Measurements from ENCODE around the gene MYBL2. TPM values are rescaled to one million over a fixed set of nuclear protein-coding genes. Genes with fewer than 3 reads are reported as not detected.

Gene MYBL2
- polyA plus RNA-seq, 1 of the 3 experiments (the other 2 are of a cell fraction): 9.7 TPM

DNA sequence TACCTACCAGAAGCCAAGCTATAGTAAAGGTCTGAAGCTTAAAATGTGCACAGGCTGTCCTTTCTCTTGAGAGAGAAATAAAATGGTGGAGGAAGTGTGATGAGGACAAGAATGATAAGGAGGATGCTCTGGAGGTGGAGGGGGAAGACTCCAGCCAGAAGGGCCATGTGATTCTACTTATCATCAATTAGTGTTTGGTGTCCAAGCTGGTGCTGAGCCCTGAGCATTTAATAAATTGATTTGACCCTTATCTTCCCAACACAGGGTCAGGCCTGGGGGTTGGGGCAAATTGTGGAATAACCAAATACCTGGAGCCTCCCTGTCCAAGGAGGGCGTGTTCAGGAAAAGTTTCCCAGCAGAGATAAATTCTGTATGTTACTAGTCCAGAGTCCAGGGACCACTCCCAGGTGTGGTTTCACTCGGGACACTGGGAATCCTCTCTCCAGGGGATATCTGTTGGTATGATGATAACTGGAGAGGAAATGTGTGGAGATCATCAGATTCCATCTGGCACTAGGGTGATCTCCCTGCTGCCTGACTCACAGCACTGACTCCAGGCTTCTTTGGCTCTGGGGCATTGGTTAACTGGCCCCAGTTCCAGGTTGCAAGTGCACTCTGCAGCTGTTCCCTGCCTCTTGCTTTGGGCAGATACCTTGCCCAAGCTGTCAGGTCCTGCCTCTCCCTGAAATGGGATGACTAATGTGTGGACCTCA lies 3.8 kb upstream of the MYBL2 start:
- H3K79me2 ChIP-seq (ENCODE audit: insufficient read depth): peaks cover 9% of the 10 kb centered on the region; the same call in 1 of the 2 replicates
- H3K27me3 ChIP-seq (ENCODE audit: insufficient read depth): no peaks in the 10 kb centered on the region
- H3K36me3 ChIP-seq (replicated peaks in 1 of 2; ENCODE audit: control insufficient read depth in 1 of 2, insufficient read depth in 2 of 2, low read length in 1 of 2): no peaks in the 10 kb centered on the region
- no peak overlapping the region for H3K4me3 ChIP-seq (ENCODE audit: low read depth in 2 of 2, low read length in 1 of 2)
- H3F3A ChIP-seq (replicated peaks; ENCODE audit: insufficient read depth): peaks cover 3% of the 10 kb centered on the region
- H3K4me1 ChIP-seq (ENCODE audit: control insufficient read depth in 1 of 2, insufficient read depth in 2 of 2, low read depth in 1 of 2, low read length in 1 of 2): peaks cover 0 to 14% of the 10 kb centered on the region in 2 experiments; a peak in 1 of 4 replicates
- DNase-seq: peak; percentile 62
- no peaks in the 10 kb centered on the region for H3K9me2 ChIP-seq
- no peak overlapping the region for H3K9ac ChIP-seq
- POLR2A ChIA-PET: no interaction called here
- H4K20me1 ChIP-seq (ENCODE audit: insufficient read depth): no peaks in the 10 kb centered on the region
- H3K27ac ChIP-seq (ENCODE audit: low read depth in 2 of 2, low read length in 1 of 2): no peak overlapping the region
- TF ChIP-seq EP300 (IDR thresholded peaks at IDR 0.05; ENCODE audit: borderline replicate concordance in 1 of 2, low read depth in 1 of 2, low read length in 1 of 2) (peak in 1 of 2 experiments; percentile 52; a peak in 1 of 4 replicates), TCF12 (IDR thresholded peaks at IDR 0.05) (0 out of 2 replicates have a peak, but pooled peaks have one; percentile 28), CHD2 (IDR thresholded peaks at IDR 0.05; ENCODE audit: low read length, partially characterized antibody) (peak; percentile 5), SMC3 (IDR thresholded peaks at IDR 0.05; ENCODE audit: low read depth, low read length) (no peak), RCOR1 (IDR thresholded peaks at IDR 0.05; ENCODE audit: low read length) (peak; percentile 61; the same call in 1 of the 2 replicates)
- no peaks in the 10 kb centered on the region for H3K9me3 ChIP-seq
- no peak overlapping the region for H2AFZ ChIP-seq (ENCODE audit: low read depth)
- 40% methylated on average over 2 of the region's 2 CpGs for WGBS (ENCODE audit: low lambda C conversion rate)
- CTCF ChIA-PET: no interaction called here
- no peak overlapping the region for H3K4me2 ChIP-seq

DNA sequence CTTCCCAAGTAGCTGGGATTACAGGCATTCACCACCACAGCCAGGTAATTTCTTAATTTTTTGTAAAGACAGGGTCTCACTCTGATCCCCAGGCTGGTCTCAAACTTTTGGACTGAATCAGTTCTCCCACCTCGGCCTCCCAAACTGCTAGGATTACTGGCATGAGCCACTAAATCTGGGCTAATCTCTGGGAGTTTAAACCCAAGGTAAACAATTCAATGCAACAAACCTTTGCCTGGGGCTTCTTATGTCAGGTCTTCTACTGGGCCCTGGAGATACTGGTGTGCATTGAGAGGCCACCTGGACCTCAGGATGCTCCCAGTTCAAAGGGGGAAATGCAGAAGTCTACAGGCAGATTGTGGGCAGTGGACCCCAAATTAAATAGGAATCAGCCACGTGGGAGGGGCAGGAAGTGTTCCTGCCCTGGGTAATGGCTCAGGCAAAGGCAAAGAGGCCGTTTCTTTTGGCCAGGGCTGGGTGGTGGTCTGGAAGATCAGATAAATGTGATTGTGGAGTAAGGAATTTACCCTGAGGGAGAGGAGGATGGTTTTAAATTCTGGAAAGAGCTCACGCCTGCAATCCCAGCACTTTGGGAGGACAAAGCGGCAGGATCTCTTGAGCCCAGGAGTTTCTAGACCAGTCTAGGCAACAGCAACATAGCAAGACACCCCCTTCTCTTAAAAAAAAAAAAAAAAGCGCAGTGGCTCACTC lies 1.3 kb upstream of the MYBL2 start:
- Histone ChIP-seq H3K9ac (no peak overlapping the region), H3K9me3 (no peaks in the 10 kb centered on the region), H3K36me3 (replicated peaks in 1 of 2; ENCODE audit: control insufficient read depth in 1 of 2, insufficient read depth in 2 of 2, low read length in 1 of 2) (no peaks in the 10 kb centered on the region), H2AFZ (ENCODE audit: low read depth) (no peak overlapping the region), H3F3A (replicated peaks; ENCODE audit: insufficient read depth) (peaks cover 8% of the 10 kb centered on the region), H3K79me2 (ENCODE audit: insufficient read depth) (peaks cover 32% of the 10 kb centered on the region), H3K4me2 (no peak overlapping the region), H3K27me3 (ENCODE audit: insufficient read depth) (no peaks in the 10 kb centered on the region), H3K4me1 (ENCODE audit: control insufficient read depth in 1 of 2, insufficient read depth in 2 of 2, low read depth in 1 of 2, low read length in 1 of 2) (peaks cover 0 to 13% of the 10 kb centered on the region in 2 experiments; a peak in 1 of 4 replicates), H3K4me3 (ENCODE audit: low read depth in 2 of 2, low read length in 1 of 2) (no peak overlapping the region), H4K20me1 (ENCODE audit: insufficient read depth) (no peaks in the 10 kb centered on the region), H3K27ac (ENCODE audit: low read depth in 2 of 2, low read length in 1 of 2) (no peak overlapping the region), H3K9me2 (no peaks in the 10 kb centered on the region)
- ChIA-PET CTCF (no interaction called here), POLR2A (no interaction called here)
- WGBS (ENCODE audit: low lambda C conversion rate): 79% methylated on average over 5 of the region's 6 CpGs
- no peak for DNase-seq
- TF ChIP-seq JUND (IDR thresholded peaks at IDR 0.05): no peak
- TF ChIP-seq NRF1 (IDR thresholded peaks at IDR 0.05; ENCODE audit: low read depth, low read length): no peak
- no peak for TF ChIP-seq EZH2phosphoT487 (IDR thresholded peaks at IDR 0.05; ENCODE audit: borderline replicate concordance, low read depth)
- TF ChIP-seq MXI1 (IDR thresholded peaks at IDR 0.05; ENCODE audit: low read depth, low read length): no peak
- no peak for TF ChIP-seq CHD2 (IDR thresholded peaks at IDR 0.05; ENCODE audit: low read length, partially characterized antibody)
- no peak for TF ChIP-seq MEF2A (IDR thresholded peaks at IDR 0.05; ENCODE audit: borderline replicate concordance, low read depth)

Measured in SK-N-SH (cell line).